ENCODE results near the gene UGCG.

- TF ChIP-seq, protein P1, sequence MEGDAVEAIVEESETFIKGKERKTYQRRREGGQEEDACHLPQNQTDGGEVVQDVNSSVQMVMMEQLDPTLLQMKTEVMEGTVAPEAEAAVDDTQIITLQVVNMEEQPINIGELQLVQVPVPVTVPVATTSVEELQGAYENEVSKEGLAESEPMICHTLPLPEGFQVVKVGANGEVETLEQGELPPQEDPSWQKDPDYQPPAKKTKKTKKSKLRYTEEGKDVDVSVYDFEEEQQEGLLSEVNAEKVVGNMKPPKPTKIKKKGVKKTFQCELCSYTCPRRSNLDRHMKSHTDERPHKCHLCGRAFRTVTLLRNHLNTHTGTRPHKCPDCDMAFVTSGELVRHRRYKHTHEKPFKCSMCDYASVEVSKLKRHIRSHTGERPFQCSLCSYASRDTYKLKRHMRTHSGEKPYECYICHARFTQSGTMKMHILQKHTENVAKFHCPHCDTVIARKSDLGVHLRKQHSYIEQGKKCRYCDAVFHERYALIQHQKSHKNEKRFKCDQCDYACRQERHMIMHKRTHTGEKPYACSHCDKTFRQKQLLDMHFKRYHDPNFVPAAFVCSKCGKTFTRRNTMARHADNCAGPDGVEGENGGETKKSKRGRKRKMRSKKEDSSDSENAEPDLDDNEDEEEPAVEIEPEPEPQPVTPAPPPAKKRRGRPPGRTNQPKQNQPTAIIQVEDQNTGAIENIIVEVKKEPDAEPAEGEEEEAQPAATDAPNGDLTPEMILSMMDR (conservative IDR thresholded peaks at IDR 0.05): no peak
- TF ChIP-seq EZH2 (IDR thresholded peaks at IDR 0.05; ENCODE audit: low read depth): no peak
Measured at GRCh38 chr9:111857555-111858211, 38.9 kb upstream of the UGCG start.

All from PC-9 (cell line).